ENCODE measurements around the gene PDE4A. TPM values are rescaled to one million over a fixed set of nuclear protein-coding genes. Genes with fewer than 3 reads are reported as not detected.

The PDE4A gene
- total and polyA plus RNA-seq, 2 of the 13 experiments (the other 11 are each of a cell fraction or from before 2014, with no cell fraction given) = 1.1 to 4.1 TPM

- no peak for TF ChIP-seq THAP8 (CRISPR knock-in tag; IDR thresholded peaks at IDR 0.05; ENCODE audit: borderline replicate concordance)
- no peak for TF ChIP-seq FOSL1 (CRISPR knock-in tag; IDR thresholded peaks at IDR 0.05; ENCODE audit: borderline replicate concordance)
- TF ChIP-seq ZMAT3 (CRISPR knock-in tag; conservative IDR thresholded peaks at IDR 0.05) = no peak
- TF ChIP-seq TBP (CRISPR knock-in tag; IDR thresholded peaks at IDR 0.05) = no peak
- no peak for TF ChIP-seq PRDM4 (CRISPR knock-in tag; IDR thresholded peaks at IDR 0.05; ENCODE audit: borderline replicate concordance)
- TF ChIP-seq IKZF4 (CRISPR knock-in tag; IDR thresholded peaks at IDR 0.05; ENCODE audit: borderline replicate concordance, low read depth, not compliant biosample characterization) = no peak
- no peak for TF ChIP-seq RORA (CRISPR knock-in tag; IDR thresholded peaks at IDR 0.05)
- TF ChIP-seq SRF (IDR thresholded peaks at IDR 0.05; ENCODE audit: low read depth, low read length) = peak; percentile 29; the same call in 1 of the 2 replicates
- TF ChIP-seq TEAD3 (CRISPR knock-in tag; optimal IDR thresholded peaks at IDR 0.05; ENCODE audit: borderline replicate concordance) = no peak
- no peak for TF ChIP-seq FOXJ3 (CRISPR knock-in tag; IDR thresholded peaks at IDR 0.05; ENCODE audit: borderline replicate concordance)
- no peak; the same call in 1 of the 2 replicates for TF ChIP-seq ZNF343 (CRISPR knock-in tag; IDR thresholded peaks at IDR 0.05)
- no peak for TF ChIP-seq GRHL1 (CRISPR knock-in tag; conservative IDR thresholded peaks at IDR 0.05)
- no peak for TF ChIP-seq CEBPB (IDR thresholded peaks at IDR 0.05; ENCODE audit: borderline replicate concordance, low read depth, low read length)
- TF ChIP-seq CENPT (CRISPR knock-in tag; IDR thresholded peaks at IDR 0.05; ENCODE audit: low read depth) = no peak
- no peak for TF ChIP-seq ZNF597 (CRISPR knock-in tag; IDR thresholded peaks at IDR 0.05)
- TF ChIP-seq ZBTB25 (CRISPR knock-in tag; IDR thresholded peaks at IDR 0.05) = no peak
- no peak; the same call in 1 of the 2 replicates for TF ChIP-seq ZSCAN21 (CRISPR knock-in tag; IDR thresholded peaks at IDR 0.05; ENCODE audit: borderline replicate concordance)
- no peak for TF ChIP-seq CREBL2 (CRISPR knock-in tag; IDR thresholded peaks at IDR 0.05; ENCODE audit: borderline replicate concordance)
- no peak for TF ChIP-seq ZNF792 (CRISPR knock-in tag; IDR thresholded peaks at IDR 0.05)
- TF ChIP-seq GATAD2A (CRISPR knock-in tag; IDR thresholded peaks at IDR 0.05) = 0 out of 2 replicates have a peak, but pooled peaks have one; percentile 24
Observed at GRCh38 chr19:10403137-10404021, 17.0 kb upstream of the PDE4A start, which contains the start of gene CDC37 (continued).
